COLO668 (cell line): ENCODE results near the gene TSHZ2.
"Not testable (repeated sequence)": the region's sequence is repeated elsewhere in the genome, so short reads cannot be mapped to it uniquely, and the experiment has no call there.

Experiments
- DNase-seq: peaks from one replicate; lab custom pipeline; 2025; ENCODE audit not compliant: unreplicated experiment; lab: John Stamatoyannopoulos, UW

The TSHZ2 gene

GRCh38 chr20:53399592-53400335 is 427.6 kb downstream of the TSHZ2 start:
- no peak for DNase-seq

GRCh38 chr20:53402233-53403005 is 430.3 kb downstream of the TSHZ2 start:
- DNase-seq, result no peak

GRCh38 chr20:53403029-53403428 is 430.9 kb downstream of the TSHZ2 start:
- no peak for DNase-seq

- DNase-seq, result no peak
These were observed 433.0 kb downstream of the TSHZ2 start for GRCh38 chr20:53405139-53405538.

- no peak for DNase-seq
These were observed 434.4 kb downstream of the TSHZ2 start for GRCh38 chr20:53406580-53406979.

GRCh38 chr20:53408691-53409446 is 436.7 kb downstream of the TSHZ2 start:
- DNase-seq, result no peak

GRCh38 chr20:53409447-53409717 is 437.2 kb downstream of the TSHZ2 start:
- no peak for DNase-seq

GRCh38 chr20:53411129-53411528 is 439.0 kb downstream of the TSHZ2 start:
- DNase-seq, result no peak

- no peak for DNase-seq
These were observed 439.7 kb downstream of the TSHZ2 start for GRCh38 chr20:53411891-53412290.

- no peak for DNase-seq
These were observed 440.5 kb downstream of the TSHZ2 start for GRCh38 chr20:53412577-53413185.

GRCh38 chr20:53413186-53413631 is 441.1 kb downstream of the TSHZ2 start:
- DNase-seq, result peak; percentile 38

- DNase-seq, result not testable (repeated sequence)
These were observed 441.7 kb downstream of the TSHZ2 start for GRCh38 chr20:53413845-53414244.

- no peak for DNase-seq
These were observed 447.7 kb downstream of the TSHZ2 start for GRCh38 chr20:53419693-53420460.

GRCh38 chr20:53421343-53421742 is 449.2 kb downstream of the TSHZ2 start:
- DNase-seq, result no peak

GRCh38 chr20:53422039-53422438 is 449.9 kb downstream of the TSHZ2 start:
- no peak for DNase-seq

- DNase-seq, result no peak
These were observed 451.5 kb downstream of the TSHZ2 start for GRCh38 chr20:53423587-53424146.

GRCh38 chr20:53425481-53425880 is 453.3 kb downstream of the TSHZ2 start:
- no peak for DNase-seq

GRCh38 chr20:53425941-53426340 is 453.8 kb downstream of the TSHZ2 start:
- no peak for DNase-seq

GRCh38 chr20:53426766-53427312 is 454.7 kb downstream of the TSHZ2 start:
- no peak for DNase-seq

- DNase-seq, result no peak
These were observed 455.8 kb downstream of the TSHZ2 start for GRCh38 chr20:53427951-53428350.
